Ectodermal cell (in vitro differentiated cells): Measurements from ENCODE around the gene DNAJC18.
"Not testable (repeated sequence)": the region's sequence is repeated elsewhere in the genome, so short reads cannot be mapped to it uniquely, and the experiment has no call there.

ENCODE experiments used
- H3K27ac ChIP-seq: 2 replicates; pipeline ENCODE4 v1.7.0; 2013; ENCODE audit warnings: mild to moderate bottlenecking, low read depth, low read length; ENCODE audit not compliant: insufficient read depth, poor library complexity, severe bottlenecking
- H3K27me3 ChIP-seq: 2 replicates; pipeline ENCODE4 v1.7.0; 2013; ENCODE audit warnings: mild to moderate bottlenecking, low read length; ENCODE audit not compliant: insufficient read depth, control insufficient read depth, poor library complexity, severe bottlenecking
- H3K36me3 ChIP-seq: one replicate; pipeline ENCODE4 v1.7.0; 2013; ENCODE audit warnings: low read length; ENCODE audit not compliant: control insufficient read depth, insufficient read depth
- H3K4me1 ChIP-seq: one replicate; pipeline ENCODE4 v1.7.0; 2013; ENCODE audit warnings: low read length; ENCODE audit not compliant: control insufficient read depth, insufficient read depth
- H3K4me3 ChIP-seq: 2 replicates; pipeline ENCODE4 v1.7.0; 2013; ENCODE audit warnings: low read depth, low read length, control low read depth; ENCODE audit not compliant: insufficient read depth
- H3K9me3 ChIP-seq: 2 replicates; pipeline ENCODE4 v1.7.0; 2013; ENCODE audit warnings: mild to moderate bottlenecking, low read length, moderate library complexity; ENCODE audit not compliant: control insufficient read depth
- WGBS, 2 experiments: methylation state at CpG; one replicate each; pipeline ENCODE4 v1.1.7; 2013; ENCODE audit warnings: missing lambda C conversion rate in 2 of 2; 5-methylcytosine and 5-hydroxymethylcytosine counted together

The DNAJC18 gene

GRCh38 chr5:139388198-139388821 lies 51.0 kb downstream of the DNAJC18 start:
- Histone ChIP-seq H3K36me3 (no peaks in the 10 kb centered on the region), H3K9me3 (no peaks in the 10 kb centered on the region), H3K4me3 (no peak overlapping the region), H3K27ac (no peak overlapping the region), H3K4me1 (peaks cover 7% of the 10 kb centered on the region), H3K27me3 (peaks cover 23% of the 10 kb centered on the region)
- WGBS, 2 experiments, result 56 to 61% methylated on average over 8 of the region's 8 CpGs

GRCh38 chr5:139387611-139388197 lies 51.6 kb downstream of the DNAJC18 start:
- Histone ChIP-seq H3K27ac (no peak overlapping the region), H3K4me1 (peaks cover 7% of the 10 kb centered on the region), H3K4me3 (no peak overlapping the region), H3K36me3 (no peaks in the 10 kb centered on the region), H3K9me3 (no peaks in the 10 kb centered on the region), H3K27me3 (peaks cover 17% of the 10 kb centered on the region)
- 89% methylated on average over 10 of the region's 10 CpGs for WGBS, 2 experiments

- not testable (repeated sequence) for H3K27ac ChIP-seq, H3K27me3 ChIP-seq, H3K36me3 ChIP-seq, H3K9me3 ChIP-seq, H3K4me3 ChIP-seq, H3K4me1 ChIP-seq
- WGBS, 2 experiments, result 93 to 94% methylated on average over 10 of the region's 10 CpGs
Measured at GRCh38 chr5:139386956-139387355, 52.4 kb downstream of the DNAJC18 start.

DNA sequence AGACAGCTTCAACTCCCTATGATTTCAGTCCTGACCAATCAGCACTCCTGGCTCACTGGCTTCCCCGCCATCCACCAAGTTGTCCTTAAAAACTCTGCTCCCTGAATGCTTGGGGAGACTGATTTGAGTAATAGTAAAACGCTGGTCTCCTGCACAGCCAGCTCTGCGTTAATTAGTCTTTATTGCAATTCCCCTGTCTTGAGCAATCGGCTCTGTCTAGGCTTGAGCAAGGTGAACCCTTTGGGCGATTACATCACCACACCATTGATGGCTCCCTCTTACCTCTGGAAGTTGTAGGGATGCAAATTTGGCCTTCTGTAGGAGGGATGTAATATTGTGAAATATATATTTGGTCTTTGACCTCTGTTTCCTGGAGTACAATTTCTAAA lies 53.3 kb downstream of the DNAJC18 start:
- Histone ChIP-seq H3K36me3 (no peaks in the 10 kb centered on the region), H3K4me1 (peaks cover 7% of the 10 kb centered on the region), H3K27me3 (peaks cover under 1% of the 10 kb centered on the region), H3K27ac (no peak overlapping the region), H3K4me3 (no peak overlapping the region), H3K9me3 (no peaks in the 10 kb centered on the region)
- 91% methylated on average over 4 to 5 of the region's 5 CpGs for WGBS, 2 experiments

GRCh38 chr5:139385061-139386049 lies 54.0 kb downstream of the DNAJC18 start:
- WGBS, 2 experiments, result 92 to 93% methylated on average over 8 of the region's 8 CpGs
- Histone ChIP-seq H3K27me3 (no peaks in the 10 kb centered on the region), H3K27ac (no peak overlapping the region), H3K9me3 (no peaks in the 10 kb centered on the region), H3K4me3 (no peak overlapping the region), H3K4me1 (peaks cover 7% of the 10 kb centered on the region), H3K36me3 (no peaks in the 10 kb centered on the region)

DNA sequence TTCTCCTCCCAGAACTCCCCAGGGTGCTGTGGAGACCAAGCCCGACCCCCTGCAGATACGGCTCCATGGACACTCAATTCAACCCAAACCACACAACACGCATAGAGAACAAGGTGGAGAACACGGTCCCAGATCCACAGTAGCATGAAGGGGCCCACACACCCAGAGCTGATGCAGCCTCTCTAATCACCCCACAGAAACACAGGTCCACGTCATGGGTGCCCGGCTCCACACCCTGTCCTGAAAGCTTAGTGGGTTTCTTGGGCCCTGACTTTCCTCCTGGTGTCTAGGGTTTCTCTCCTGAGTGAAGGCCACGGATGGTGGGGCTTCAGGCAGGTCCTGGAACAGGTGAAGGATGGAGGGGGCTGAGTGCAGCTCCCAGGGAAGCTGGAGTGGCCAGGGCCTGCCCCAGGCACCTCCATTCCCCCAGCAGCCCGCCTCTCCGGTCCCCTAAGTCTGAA lies 54.7 kb downstream of the DNAJC18 start:
- H3K4me1 ChIP-seq, result peaks cover 7% of the 10 kb centered on the region
- no peak overlapping the region for H3K4me3 ChIP-seq
- H3K9me3 ChIP-seq, result no peaks in the 10 kb centered on the region
- 93 to 95% methylated on average over 9 of the region's 9 CpGs for WGBS, 2 experiments
- H3K36me3 ChIP-seq, result no peaks in the 10 kb centered on the region
- H3K27ac ChIP-seq, result no peak overlapping the region
- no peaks in the 10 kb centered on the region for H3K27me3 ChIP-seq

DNA sequence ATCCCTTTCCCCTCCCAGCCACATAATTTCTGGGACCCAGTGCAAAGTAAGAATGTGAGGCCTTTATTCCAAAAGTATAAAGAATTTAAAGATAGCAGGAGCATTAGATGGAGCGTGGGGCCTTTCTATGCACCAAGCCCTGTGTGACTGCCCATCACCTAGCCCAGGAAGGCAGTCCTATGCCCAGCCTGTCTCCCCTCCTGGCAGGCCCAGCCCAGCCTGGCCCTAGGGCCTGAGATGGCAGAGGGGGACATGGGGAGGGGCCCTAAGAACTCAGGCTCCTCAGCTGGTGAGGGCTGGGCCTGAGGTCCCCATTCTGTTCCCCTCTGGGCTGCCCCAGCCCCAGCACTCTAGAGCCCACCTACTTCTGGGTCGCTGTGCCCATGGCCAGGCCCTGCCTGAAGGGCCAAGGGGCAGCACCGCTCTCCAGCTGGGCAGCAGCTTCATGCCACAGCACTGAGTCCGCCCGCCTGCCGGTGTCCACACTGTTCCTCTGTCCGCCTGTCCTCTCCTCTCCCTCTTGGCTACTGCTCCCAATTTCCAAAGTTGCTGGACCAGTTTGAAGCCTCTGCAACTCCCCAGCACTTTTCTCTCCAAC lies 55.2 kb downstream of the DNAJC18 start:
- WGBS, 2 experiments, result 78 to 83% methylated on average over 7 of the region's 7 CpGs

GRCh38 chr5:139383275-139383992 lies 55.9 kb downstream of the DNAJC18 start, which contains the start of gene SLC23A1:
SLC23A1 (minus strand) TSS chr5:139383297; CDS start chr5:139383253, 44 bp downstream.
- H3K27me3 ChIP-seq, result no peaks in the 10 kb centered on the region
- H3K27ac ChIP-seq, result no peak within 1 kb of the TSS
- no peak within 1 kb of the TSS for H3K4me3 ChIP-seq
- 92% methylated on average over 10 of the region's 10 CpGs for WGBS, 2 experiments
- H3K36me3 ChIP-seq, result no peaks in the 10 kb centered on the region
- H3K4me1 ChIP-seq, result peaks cover 7% of the 10 kb centered on the region
- H3K9me3 ChIP-seq, result no peaks in the 10 kb centered on the region

More for the DNA sequence above, 55.2 kb downstream of the DNAJC18 start:
- Histone ChIP-seq H3K4me3 (no peak overlapping the region), H3K27me3 (no peaks in the 10 kb centered on the region), H3K27ac (no peak overlapping the region), H3K4me1 (peaks cover 7% of the 10 kb centered on the region), H3K9me3 (no peaks in the 10 kb centered on the region), H3K36me3 (no peaks in the 10 kb centered on the region)

DNA sequence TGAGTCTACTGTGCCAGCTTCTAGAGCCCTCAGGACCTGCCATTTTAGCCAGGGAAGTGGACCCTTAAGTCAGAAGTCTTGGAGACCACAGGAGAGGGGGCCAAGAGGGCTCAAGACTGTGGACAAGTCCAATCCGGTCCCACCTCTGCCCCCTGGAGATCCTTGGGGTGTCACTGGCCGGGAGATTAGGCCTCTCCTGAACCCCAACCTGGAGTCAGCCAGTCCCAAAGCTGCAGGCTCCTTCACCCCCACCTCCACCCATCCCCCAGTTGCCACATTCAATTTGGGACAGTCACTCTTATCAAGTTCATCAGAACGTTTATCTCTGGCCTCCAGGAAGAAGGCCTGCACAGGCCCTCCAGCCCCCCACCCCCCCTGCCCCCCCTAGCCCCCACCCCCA lies 56.5 kb downstream of the DNAJC18 start:
- Histone ChIP-seq H3K9me3 (no peaks in the 10 kb centered on the region), H3K27ac (no peak overlapping the region), H3K4me3 (no peak overlapping the region), H3K36me3 (no peaks in the 10 kb centered on the region), H3K27me3 (no peaks in the 10 kb centered on the region), H3K4me1 (peaks cover under 1% of the 10 kb centered on the region)
- WGBS, 2 experiments, result 82 to 93% methylated on average over 2 of the region's 3 CpGs
